ENCODE data around the gene AMIGO1.

- TF ChIP-seq, protein P1, sequence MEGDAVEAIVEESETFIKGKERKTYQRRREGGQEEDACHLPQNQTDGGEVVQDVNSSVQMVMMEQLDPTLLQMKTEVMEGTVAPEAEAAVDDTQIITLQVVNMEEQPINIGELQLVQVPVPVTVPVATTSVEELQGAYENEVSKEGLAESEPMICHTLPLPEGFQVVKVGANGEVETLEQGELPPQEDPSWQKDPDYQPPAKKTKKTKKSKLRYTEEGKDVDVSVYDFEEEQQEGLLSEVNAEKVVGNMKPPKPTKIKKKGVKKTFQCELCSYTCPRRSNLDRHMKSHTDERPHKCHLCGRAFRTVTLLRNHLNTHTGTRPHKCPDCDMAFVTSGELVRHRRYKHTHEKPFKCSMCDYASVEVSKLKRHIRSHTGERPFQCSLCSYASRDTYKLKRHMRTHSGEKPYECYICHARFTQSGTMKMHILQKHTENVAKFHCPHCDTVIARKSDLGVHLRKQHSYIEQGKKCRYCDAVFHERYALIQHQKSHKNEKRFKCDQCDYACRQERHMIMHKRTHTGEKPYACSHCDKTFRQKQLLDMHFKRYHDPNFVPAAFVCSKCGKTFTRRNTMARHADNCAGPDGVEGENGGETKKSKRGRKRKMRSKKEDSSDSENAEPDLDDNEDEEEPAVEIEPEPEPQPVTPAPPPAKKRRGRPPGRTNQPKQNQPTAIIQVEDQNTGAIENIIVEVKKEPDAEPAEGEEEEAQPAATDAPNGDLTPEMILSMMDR (conservative IDR thresholded peaks at IDR 0.05; ENCODE audit: low read depth, low read length) = no peak
- no peak for TF ChIP-seq EZH2phosphoT487 (IDR thresholded peaks at IDR 0.05; ENCODE audit: borderline replicate concordance, low read length)
These were observed 29.6 kb downstream of the AMIGO1 start for GRCh38 chr1:109479901-109480300.
